IMR-90 (cell line): Measurements from ENCODE around the gene CD163L1. TPM values are rescaled to one million over a fixed set of nuclear protein-coding genes. Genes with fewer than 3 reads are reported as not detected.

ENCODE experiments used
- ATAC-seq: fragments of 200-7000 bp; cut with Tn5 transposase; 2 replicates; pipeline ENCODE4 v1.9.1; 2020; ENCODE audit warnings: low read depth, mild to moderate bottlenecking, moderate library complexity
- BruUV-seq: library from RNA; stranded (reverse); fragments of 400-500 nt; replicated peaks from 2 replicates; lab custom pipeline; 2021; lab: Mats Ljungman, UMichigan
- CTCF ChIA-PET: fragments of 300-600 bp; formaldehyde crosslinking; extraction: SDS; loops from one replicate; lab custom pipeline; 2021; ENCODE audit warnings: antibody characterized with exemption; lab: Yijun Ruan, JAX
- POLR2A ChIA-PET: fragments of 300-600 bp; sonication (Branson Sonifier 250); formaldehyde crosslinking; loops from one replicate; lab custom pipeline; 2022; ENCODE audit warnings: antibody characterized with exemption; ENCODE audit not compliant: unreplicated experiment; lab: Charles Lee
- DNase-seq: peaks from one replicate; pipeline ENCODE4 v3.0.0; 2013
- H2AFZ ChIP-seq: replicated peaks from 2 replicates; pipeline ENCODE3; 2013; ENCODE audit warnings: low read length, mild to moderate bottlenecking; ENCODE audit not compliant: poor library complexity
- H2AK5ac ChIP-seq: 2 replicates; pipeline ENCODE4 v1.6.1; 2013; ENCODE audit warnings: low read depth, low read length, inconsistent platforms
- H2AK9ac ChIP-seq: replicated peaks from 2 replicates; pipeline ENCODE3; 2013; ENCODE audit warnings: mild to moderate bottlenecking, low read depth, low read length, moderate library complexity; ENCODE audit not compliant: poor library complexity
- H2BK120ac ChIP-seq: 2 replicates; pipeline ENCODE4 v1.6.1; 2013; ENCODE audit warnings: low read depth, low read length, inconsistent platforms
- H2BK15ac ChIP-seq: 3 replicates; pipeline ENCODE4 v1.6.1; 2013; ENCODE audit warnings: low read depth, low read length, inconsistent platforms
- H2BK20ac ChIP-seq: 2 replicates; pipeline ENCODE4 v1.6.1; 2013; ENCODE audit warnings: low read depth, mild to moderate bottlenecking, inconsistent platforms, low read length, moderate library complexity
- H2BK5ac ChIP-seq: 2 replicates; pipeline ENCODE4 v1.6.1; 2013; ENCODE audit warnings: mild to moderate bottlenecking, low read depth, low read length, inconsistent platforms; ENCODE audit not compliant: poor library complexity, severe bottlenecking
- H3K14ac ChIP-seq: replicated peaks from 2 replicates; pipeline ENCODE4 v1.6.1; 2013; ENCODE audit warnings: low read depth, low read length, inconsistent platforms
- H3K18ac ChIP-seq: 2 replicates; pipeline ENCODE4 v1.6.1; 2013; ENCODE audit warnings: low read depth, low read length, control low read depth
- H3K23ac ChIP-seq: 2 replicates; pipeline ENCODE4 v1.6.1; 2013; ENCODE audit warnings: low read depth, low read length, inconsistent platforms
- H3K27ac ChIP-seq: 2 replicates; pipeline ENCODE4 v1.5.1; 2013; ENCODE audit warnings: mild to moderate bottlenecking, control low read depth, low read length; ENCODE audit not compliant: insufficient read depth
- H3K27me3 ChIP-seq: 2 replicates; pipeline ENCODE4 v1.6.1; 2013; ENCODE audit warnings: low read length; ENCODE audit not compliant: control insufficient read depth, insufficient read depth
- H3K36me3 ChIP-seq: 2 replicates; pipeline ENCODE4 v1.6.1; 2013; ENCODE audit warnings: low read length, mixed read lengths; ENCODE audit not compliant: control insufficient read depth, insufficient read depth
- H3K4ac ChIP-seq: 2 replicates; pipeline ENCODE4 v1.6.1; 2013; ENCODE audit warnings: low read depth, low read length, inconsistent platforms
- H3K4me1 ChIP-seq: 2 replicates; pipeline ENCODE4 v1.6.1; 2013; ENCODE audit warnings: low read length, mixed read lengths; ENCODE audit not compliant: control insufficient read depth, insufficient read depth
- H3K4me2 ChIP-seq: 2 replicates; pipeline ENCODE4 v1.6.1; 2013; ENCODE audit warnings: low read depth, mild to moderate bottlenecking, control low read depth, low read length, moderate library complexity
- H3K4me3 ChIP-seq: 2 replicates; pipeline ENCODE4 v1.5.1; 2013; ENCODE audit warnings: low read depth, mild to moderate bottlenecking, control low read depth, low read length, moderate library complexity; ENCODE audit not compliant: insufficient read depth
- H3K56ac ChIP-seq: 2 replicates; pipeline ENCODE4 v1.6.1; 2013; ENCODE audit warnings: low read length, inconsistent platforms; ENCODE audit not compliant: insufficient read depth; ENCODE audit errors: extremely low read depth
- H3K79me1 ChIP-seq, 2 experiments: 2 replicates each; pipeline ENCODE4 v1.6.1; 2013; ENCODE audit warnings: low read length in 2 of 2, inconsistent platforms in 1 of 2, low read depth in 1 of 2
- H3K9ac ChIP-seq: 2 replicates; pipeline ENCODE4 v1.6.1; 2013; ENCODE audit warnings: low read depth, low read length, control low read depth
- H3K9me1 ChIP-seq: 2 replicates; pipeline ENCODE4 v1.6.1; 2013; ENCODE audit warnings: low read length, inconsistent platforms; ENCODE audit not compliant: insufficient read depth
- H3K9me3 ChIP-seq: 2 replicates; pipeline ENCODE4 v1.6.1; 2013; ENCODE audit warnings: low read length; ENCODE audit not compliant: control insufficient read depth, insufficient read depth
- H4K20me1 ChIP-seq: 2 replicates; pipeline ENCODE4 v1.6.1; 2013; ENCODE audit warnings: low read length, inconsistent platforms; ENCODE audit not compliant: insufficient read depth
- H4K5ac ChIP-seq: 2 replicates; pipeline ENCODE4 v1.6.1; 2013; ENCODE audit warnings: mild to moderate bottlenecking, low read depth, low read length, control low read depth
- H4K8ac ChIP-seq, 2 experiments: 2 replicates each; pipeline ENCODE4 v1.6.1; 2013; ENCODE audit warnings: low read depth in 2 of 2, low read length in 2 of 2, control low read depth in 1 of 2, inconsistent platforms in 1 of 2
- H4K91ac ChIP-seq: 2 replicates; pipeline ENCODE4 v1.6.1; 2013; ENCODE audit warnings: low read depth, low read length, inconsistent platforms; ENCODE audit not compliant: insufficient read depth
- BHLHE40 ChIP-seq: fragments of 150-350 bp; IDR thresholded peaks from 2 replicates; pipeline ENCODE4 v1.6.1; 2016; ENCODE audit warnings: mild to moderate bottlenecking, low read depth, low read length
- CEBPB ChIP-seq: IDR thresholded peaks from 2 replicates; pipeline ENCODE4 v1.6.1; 2012; ENCODE audit warnings: low read depth, low read length, improper control_type of control experiment
- CHD1 ChIP-seq: IDR thresholded peaks from 2 replicates; pipeline ENCODE4 v1.6.1; 2012; ENCODE audit warnings: low read depth, low read length, improper control_type of control experiment
- FOS ChIP-seq: fragments of 150-350 bp; IDR thresholded peaks from 2 replicates; pipeline ENCODE4 v1.6.1; 2016; ENCODE audit warnings: low read depth, low read length
- MAFK ChIP-seq: IDR thresholded peaks from 2 replicates; pipeline ENCODE4 v1.6.1; 2012; ENCODE audit warnings: low read depth, low read length, improper control_type of control experiment
- RAD21 ChIP-seq: IDR thresholded peaks from 2 replicates; pipeline ENCODE4 v1.6.1; 2012; ENCODE audit warnings: low read length, improper control_type of control experiment
- RCOR1 ChIP-seq: IDR thresholded peaks from 2 replicates; pipeline ENCODE4 v1.6.1; 2012; ENCODE audit warnings: mild to moderate bottlenecking, low read length, improper control_type of control experiment; ENCODE audit not compliant: insufficient replicate concordance
- RFX5 ChIP-seq: IDR thresholded peaks from 2 replicates; pipeline ENCODE4 v1.8.0; 2012; ENCODE audit warnings: low read depth, mild to moderate bottlenecking, low read length, moderate library complexity
- SMC3 ChIP-seq: fragments of 150-350 bp; IDR thresholded peaks from 2 replicates; pipeline ENCODE4 v1.6.1; 2016; ENCODE audit warnings: low read depth, mild to moderate bottlenecking, antibody characterized with exemption, low read length, moderate library complexity
- WGBS, 2 experiments: methylation state at CpG; one replicate each; pipeline versions ENCODE4 v1.1.5 to v1.1.7; 2013; ENCODE audit warnings: missing lambda C conversion rate in 2 of 2; ENCODE audit not compliant: insufficient read length in 1 of 2; ENCODE audit errors: extremely low coverage in 2 of 2; 5-methylcytosine and 5-hydroxymethylcytosine counted together
- dilution Hi-C: fragments of 300-500 bp; cut with HindIII; formaldehyde crosslinking; loops from one replicate; pipeline ENCODE4 v1.14.3; 2018; ENCODE audit warnings: low sequenced_read_pairs; ENCODE audit not compliant: unreplicated experiment
- in situ Hi-C: fragments of 300-500 bp; cut with MboI; formaldehyde crosslinking; loops from 3 replicates; pipeline ENCODE4 v1.14.3; 2019; ENCODE audit warnings: low sequenced_read_pairs, inconsistent platforms, mixed read lengths
- intact Hi-C: fragments of 100-400 bp; cut with micrococcal nuclease; formaldehyde crosslinking; loops from 2 replicates; pipeline ENCODE4 v1.10.0; 2022
- polyA plus RNA-seq, 3 experiments: library from polyadenylated mRNA; depleted of rRNA; stranded (reverse); fragments of >200 nt; gene quantifications; 2 replicates each; pipeline ENCODE4 v1.2.3, GENCODE V29; 2012; ENCODE audit warnings: low replicate concordance in 1 of 3
- total RNA-seq: library from RNA; depleted of rRNA; stranded (reverse); fragments of >200 nt; gene quantifications from 2 replicates; pipeline ENCODE4 v1.2.3, GENCODE V29; 2012
- TF ChIP-seq, protein P1 (sequence below): conservative IDR thresholded peaks from 2 replicates; pipeline ENCODE4 v1.5.1; 2012; ENCODE audit warnings: mild to moderate bottlenecking, low read depth, low read length, improper control_type of control experiment

CD163L1 gene
- total and polyA plus RNA-seq, 2 of the 4 experiments (the other 2 are of a cell fraction), result 0.50 to 1.6 TPM

DNA sequence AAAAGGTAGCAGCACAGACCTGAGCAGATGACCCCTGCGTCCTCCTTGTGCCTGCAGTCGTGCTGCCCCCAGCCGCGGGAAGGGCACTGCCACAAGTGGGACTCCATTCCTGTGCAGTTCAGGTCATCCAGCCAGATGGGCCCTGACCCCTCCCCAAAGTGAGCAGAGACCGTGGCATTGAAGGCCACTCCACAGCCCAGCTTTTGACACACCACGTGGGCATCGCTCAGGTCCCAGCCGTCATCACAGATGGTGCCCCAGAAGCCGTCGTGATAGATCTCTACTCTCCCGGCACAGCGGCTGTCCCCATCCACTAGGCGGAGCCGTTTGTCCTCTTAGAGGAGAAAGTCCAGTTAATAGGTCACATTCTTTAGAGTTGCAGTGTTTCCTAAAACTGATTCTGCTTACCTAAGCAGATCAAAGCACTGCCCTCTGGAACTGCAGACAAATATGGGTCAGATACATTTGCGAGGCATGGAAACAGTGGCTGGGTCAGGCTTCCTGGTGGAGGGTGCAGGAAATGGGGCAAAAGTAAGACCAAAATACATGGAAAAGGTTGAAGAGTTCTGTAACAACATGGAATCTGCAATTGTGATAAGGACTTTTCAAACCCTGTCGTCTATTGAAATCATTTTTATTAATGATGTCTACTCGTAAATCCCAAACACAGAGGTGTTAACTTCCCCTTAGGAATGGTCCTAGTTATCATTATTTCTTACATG lies 69.4 kb downstream of the CD163L1 start:
- no peak overlapping the region for H2AK9ac ChIP-seq
- H3K4ac ChIP-seq, result no peak overlapping the region
- H3K14ac ChIP-seq, result no peak overlapping the region
- H4K8ac ChIP-seq, result no peak overlapping the region
- H2BK5ac ChIP-seq, result no peak overlapping the region
- H3K4me2 ChIP-seq, result no peak overlapping the region
- WGBS, 2 experiments, result 37% methylated on average over 10 of the region's 17 CpGs; no CpG with 5 or more reads in 1 of the 2 experiments
- no peaks in the 10 kb centered on the region for H3K27me3 ChIP-seq
- in situ Hi-C loops, result no loop called here
- no peak overlapping the region for H3K27ac ChIP-seq
- peak overlapping the region; percentile 65 for H2AFZ ChIP-seq
- no peak; the same call in 1 of the 2 replicates for ATAC-seq
- dilution Hi-C loops, result no loop called here
- no peak overlapping the region for H3K9ac ChIP-seq
- no peak overlapping the region for H3K23ac ChIP-seq
- H4K5ac ChIP-seq, result no peak overlapping the region
- no TSS peak for BruUV-seq
- no peak overlapping the region for H3K18ac ChIP-seq
- H3K9me3 ChIP-seq, result no peaks in the 10 kb centered on the region
- no peak overlapping the region for H2BK20ac ChIP-seq
- CTCF ChIA-PET, result no interaction called here
- intact Hi-C loops, result loop anchor here (5.0 kb wide), 1 partner anchor 88 kb away; no protein-coding TSS in a partner anchor
- H3K56ac ChIP-seq, result no peak overlapping the region
- no peak overlapping the region for H2BK120ac ChIP-seq
- no peak overlapping the region; the same call in 1 of the 2 replicates for H2AK5ac ChIP-seq
- 0 out of 2 replicates have a peak, but pooled peaks cover 2% of the 10 kb centered on the region for H3K9me1 ChIP-seq
- DNase-seq, result peak; percentile 6
- no peak overlapping the region for H3K4me3 ChIP-seq
- no peak for TF ChIP-seq BHLHE40
- peak; percentile 42 for TF ChIP-seq SMC3
- TF ChIP-seq, protein P1, sequence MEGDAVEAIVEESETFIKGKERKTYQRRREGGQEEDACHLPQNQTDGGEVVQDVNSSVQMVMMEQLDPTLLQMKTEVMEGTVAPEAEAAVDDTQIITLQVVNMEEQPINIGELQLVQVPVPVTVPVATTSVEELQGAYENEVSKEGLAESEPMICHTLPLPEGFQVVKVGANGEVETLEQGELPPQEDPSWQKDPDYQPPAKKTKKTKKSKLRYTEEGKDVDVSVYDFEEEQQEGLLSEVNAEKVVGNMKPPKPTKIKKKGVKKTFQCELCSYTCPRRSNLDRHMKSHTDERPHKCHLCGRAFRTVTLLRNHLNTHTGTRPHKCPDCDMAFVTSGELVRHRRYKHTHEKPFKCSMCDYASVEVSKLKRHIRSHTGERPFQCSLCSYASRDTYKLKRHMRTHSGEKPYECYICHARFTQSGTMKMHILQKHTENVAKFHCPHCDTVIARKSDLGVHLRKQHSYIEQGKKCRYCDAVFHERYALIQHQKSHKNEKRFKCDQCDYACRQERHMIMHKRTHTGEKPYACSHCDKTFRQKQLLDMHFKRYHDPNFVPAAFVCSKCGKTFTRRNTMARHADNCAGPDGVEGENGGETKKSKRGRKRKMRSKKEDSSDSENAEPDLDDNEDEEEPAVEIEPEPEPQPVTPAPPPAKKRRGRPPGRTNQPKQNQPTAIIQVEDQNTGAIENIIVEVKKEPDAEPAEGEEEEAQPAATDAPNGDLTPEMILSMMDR, result peak; percentile 51
- peak; percentile 82 for TF ChIP-seq MAFK
- no peak for TF ChIP-seq FOS
- no peak for TF ChIP-seq RFX5
- TF ChIP-seq CEBPB, result no peak
- peak; percentile 48 for TF ChIP-seq RAD21
- no peak for TF ChIP-seq RCOR1
- no peak for TF ChIP-seq CHD1
- no peak overlapping the region for H4K91ac ChIP-seq
- H4K20me1 ChIP-seq, result no peaks in the 10 kb centered on the region
- H3K4me1 ChIP-seq, result no peaks in the 10 kb centered on the region
- no peaks in the 10 kb centered on the region for H3K79me1 ChIP-seq
- H3K36me3 ChIP-seq, result no peaks in the 10 kb centered on the region
- no peak overlapping the region for H2BK15ac ChIP-seq
- POLR2A ChIA-PET, result no interaction called here
